ENCODE results near the gene LDB2.
"Not testable (repeated sequence)": the region's sequence is repeated elsewhere in the genome, so short reads cannot be mapped to it uniquely, and the experiment has no call there.

LDB2 gene

DNA sequence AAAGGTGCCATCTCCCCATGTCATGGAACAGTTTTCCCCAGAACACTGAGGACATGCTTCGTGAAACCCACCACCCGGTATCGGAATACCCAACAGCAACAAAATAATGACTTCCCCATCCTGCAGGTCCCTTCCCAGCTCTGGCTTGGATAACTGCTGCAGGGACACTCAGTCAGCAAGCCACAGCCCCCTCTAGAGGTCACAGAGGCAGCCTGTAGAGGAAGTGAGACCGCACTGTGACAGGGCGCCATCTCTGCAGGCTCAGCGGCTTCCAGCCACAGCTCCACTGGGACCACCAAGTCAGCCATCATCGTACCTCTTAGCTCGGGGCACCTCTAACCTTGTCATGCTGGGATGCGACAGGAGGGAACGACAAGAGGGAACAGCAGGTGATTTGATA, 315.9 kb downstream of the LDB2 start:
- DNase-seq = no peak

DNA sequence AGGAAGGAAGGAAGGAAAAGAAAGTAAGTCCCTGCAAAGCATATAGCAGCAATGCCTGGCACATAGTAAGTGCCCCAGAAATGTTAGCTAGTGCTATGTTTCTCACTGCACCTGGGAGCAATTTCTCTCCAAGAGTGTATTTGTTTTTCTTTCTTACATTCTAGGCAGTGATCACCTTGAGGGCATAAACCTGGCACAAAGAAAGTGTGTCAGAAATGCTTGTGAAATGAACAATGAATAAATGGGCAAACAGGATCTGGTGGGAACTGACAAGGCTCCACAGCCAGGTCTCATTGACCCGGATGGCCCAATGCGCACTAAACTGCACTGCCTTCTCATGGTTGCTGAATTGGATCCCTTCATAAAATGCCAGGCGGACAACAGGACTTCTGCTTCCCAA, 316.4 kb downstream of the LDB2 start:
- no peak for DNase-seq

DNA sequence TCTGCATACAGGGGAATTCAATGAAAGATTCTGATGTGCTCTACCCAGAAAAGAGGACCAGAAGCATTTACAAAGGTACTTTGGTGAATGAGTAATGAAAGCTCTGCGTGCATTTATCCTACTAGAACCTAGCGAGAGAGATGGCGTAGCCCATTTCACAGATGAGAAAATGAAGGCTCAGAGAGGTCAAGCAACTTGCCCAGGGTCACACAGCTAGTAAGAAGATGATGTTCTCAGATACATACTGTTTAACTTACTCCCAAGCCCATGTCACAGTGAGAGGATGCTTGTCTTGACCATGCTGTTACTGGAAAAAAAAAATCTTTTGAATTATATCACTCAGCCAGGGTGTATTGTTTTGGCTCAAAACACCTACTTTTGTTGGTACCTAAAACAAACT, 317.3 kb downstream of the LDB2 start:
- no peak for DNase-seq

DNA sequence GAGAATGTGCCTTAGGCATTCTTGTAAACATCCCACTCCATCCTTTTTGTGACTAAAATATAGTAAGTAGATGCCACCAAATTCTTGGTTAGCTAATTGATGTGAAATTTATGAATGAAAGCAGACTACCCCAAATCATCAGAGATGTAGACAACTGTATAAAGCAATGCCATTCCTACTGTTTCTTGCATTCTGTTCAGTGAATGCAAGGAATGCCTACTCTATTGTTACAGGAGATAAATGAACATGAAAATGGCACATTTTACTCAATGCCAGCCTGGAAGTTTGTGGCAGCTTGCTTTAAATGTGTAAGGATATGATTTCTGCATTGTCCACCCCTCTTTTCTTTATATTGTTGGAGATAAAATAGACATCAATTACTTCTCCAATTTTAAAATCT, 317.9 kb downstream of the LDB2 start:
- DNase-seq = no peak

DNA sequence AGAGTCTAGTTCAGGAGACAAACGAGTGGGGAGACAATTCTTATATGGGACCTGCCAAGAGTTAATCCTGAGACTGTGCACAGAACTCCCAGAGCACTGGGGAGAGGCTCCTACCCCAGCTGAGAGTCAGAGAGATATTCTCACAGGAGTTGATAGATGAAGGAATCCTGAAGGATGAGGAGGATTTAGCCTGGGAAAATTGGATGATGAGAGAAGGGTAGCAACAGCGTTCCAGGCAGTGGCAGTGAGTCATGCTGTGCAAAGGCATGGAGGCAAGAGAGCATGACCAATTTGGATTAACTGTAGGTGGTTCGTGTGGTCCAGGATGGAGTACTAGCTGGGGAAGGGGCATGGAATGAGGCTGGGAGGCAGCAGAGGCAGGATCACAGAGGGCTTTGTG, 318.6 kb downstream of the LDB2 start:
- no peak for DNase-seq

DNA sequence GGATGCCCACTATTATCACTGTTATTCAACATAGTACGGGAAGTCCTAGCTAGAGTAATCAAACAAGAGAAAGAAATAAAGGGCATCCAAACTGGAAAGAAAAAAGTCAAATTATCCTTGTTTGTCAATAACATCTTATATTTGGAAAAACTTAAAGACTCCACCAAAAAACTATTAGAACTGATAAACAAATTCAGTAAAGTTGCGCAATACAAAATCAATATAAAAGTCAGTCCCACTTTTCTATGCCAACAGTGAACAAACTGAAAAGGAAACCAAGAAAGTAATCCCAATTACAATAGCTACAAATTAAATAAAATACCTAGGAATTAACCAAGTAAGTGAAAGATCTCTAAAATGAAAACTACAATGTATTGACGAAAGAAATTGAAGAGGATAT, 321.3 kb downstream of the LDB2 start:
- DNase-seq = no peak

DNA sequence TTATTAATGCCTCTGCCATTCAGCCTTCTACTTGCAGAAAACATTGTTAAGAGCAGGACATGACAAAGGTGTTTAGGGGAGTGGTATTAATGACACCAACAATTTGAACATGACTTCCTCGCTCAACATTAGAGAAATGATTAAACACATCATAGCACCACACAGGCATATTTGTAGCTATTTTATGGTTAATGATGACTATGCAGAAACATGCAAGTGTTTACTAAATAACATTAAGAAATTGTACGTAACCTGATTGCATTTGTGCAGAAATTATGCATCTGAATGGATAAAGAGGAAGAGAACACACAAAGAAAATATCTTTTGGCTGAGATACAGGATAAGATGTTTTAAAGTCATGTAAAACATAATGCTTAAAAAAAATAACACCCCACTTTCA, 323.5 kb downstream of the LDB2 start:
- no peak for DNase-seq

DNA sequence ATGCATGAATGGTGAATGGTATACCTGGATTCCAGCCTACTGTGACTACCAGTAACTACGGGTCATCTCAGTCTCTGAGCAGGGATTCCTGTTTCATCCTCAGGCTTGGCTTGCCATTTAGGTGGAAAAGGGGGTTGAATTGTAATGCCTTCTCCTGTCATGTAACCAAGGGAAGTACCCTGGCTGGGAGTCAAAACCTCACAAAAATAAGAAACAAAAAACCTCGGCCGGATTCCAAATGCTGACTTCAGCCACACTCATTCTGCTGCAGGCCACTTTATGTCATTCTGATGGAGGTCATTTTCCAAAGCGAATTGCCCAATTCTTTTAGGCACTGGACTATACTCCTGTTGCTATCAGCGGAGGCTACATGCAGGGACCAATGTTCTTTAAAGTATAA, 324.7 kb downstream of the LDB2 start:
- no peak for DNase-seq

DNA sequence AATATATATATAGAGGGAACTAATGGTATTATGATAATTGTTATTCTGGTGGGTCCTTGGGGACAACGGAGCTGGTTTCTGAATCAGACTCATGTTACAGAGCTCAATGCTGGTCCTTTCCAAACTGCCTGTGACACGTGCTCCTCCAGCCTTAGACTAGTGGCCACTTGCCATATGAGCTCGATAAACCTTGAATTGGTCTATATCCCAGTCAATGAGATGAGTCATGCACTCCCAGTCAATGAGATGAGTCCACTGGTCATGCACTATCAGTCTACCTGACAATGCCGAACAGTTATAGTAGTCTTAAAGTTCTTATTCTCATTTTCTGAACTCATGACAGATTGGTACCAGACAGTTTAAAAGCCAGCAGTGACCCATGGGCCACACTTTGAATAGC, 325.2 kb downstream of the LDB2 start:
- DNase-seq = no peak

DNA sequence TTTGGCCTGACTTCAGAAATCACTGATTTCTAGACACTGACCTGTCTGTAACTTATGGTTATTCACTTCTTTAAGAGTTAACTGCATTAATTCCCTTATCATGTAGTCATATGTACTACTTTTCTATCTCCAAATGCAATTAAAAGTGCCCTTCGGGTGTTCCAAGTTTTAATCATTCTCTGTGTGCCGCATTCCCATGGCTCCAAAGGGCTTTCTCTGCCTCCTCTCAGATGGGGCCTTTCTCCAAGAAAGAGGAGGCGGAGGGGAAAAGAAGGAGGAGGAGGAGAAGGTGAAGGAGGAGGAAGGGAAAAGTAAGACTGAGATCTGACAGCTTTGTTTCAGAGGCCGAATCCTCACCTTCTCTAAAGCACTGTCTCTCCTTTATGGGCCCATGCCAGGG, 325.8 kb downstream of the LDB2 start:
- no peak for DNase-seq

DNA sequence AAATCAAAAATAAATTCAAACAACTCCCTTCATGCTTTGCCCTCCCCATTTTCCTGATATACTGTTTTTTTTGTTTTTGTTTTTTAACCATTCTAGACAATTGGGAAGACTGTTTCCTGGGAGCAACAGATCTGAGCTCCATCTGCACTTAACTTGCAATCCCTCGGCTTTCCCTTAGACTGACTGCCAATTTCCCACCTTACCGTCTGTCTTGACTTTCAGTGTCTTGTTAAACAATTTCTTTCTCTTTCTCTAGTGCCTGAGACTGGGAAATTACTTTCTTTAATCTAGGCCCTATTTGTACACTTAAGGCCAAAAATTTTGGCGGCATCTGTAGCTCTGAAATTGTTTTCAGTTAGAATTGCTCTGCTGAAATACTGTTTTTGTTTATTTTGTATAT, 326.3 kb downstream of the LDB2 start:
- DNase-seq = no peak

DNA sequence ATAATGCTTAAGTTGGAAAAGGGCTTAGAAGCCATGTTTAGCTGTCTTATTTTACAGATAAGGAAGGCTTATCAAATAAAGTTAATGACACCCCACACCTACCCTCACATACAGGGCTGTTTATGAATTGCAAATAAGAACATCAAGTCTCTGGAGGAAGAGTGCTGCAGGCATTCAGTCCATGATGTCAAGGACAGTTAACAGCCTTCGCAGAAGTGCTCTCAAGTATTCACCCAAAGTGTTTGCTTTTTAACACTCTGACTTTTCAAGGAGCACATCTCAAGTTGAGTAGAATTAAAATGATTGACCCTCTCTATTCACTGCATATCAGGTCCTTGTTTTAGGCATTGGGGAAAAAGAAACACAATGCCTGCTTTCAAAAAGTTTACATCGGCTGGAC, 328.7 kb downstream of the LDB2 start:
- no peak for DNase-seq

DNA sequence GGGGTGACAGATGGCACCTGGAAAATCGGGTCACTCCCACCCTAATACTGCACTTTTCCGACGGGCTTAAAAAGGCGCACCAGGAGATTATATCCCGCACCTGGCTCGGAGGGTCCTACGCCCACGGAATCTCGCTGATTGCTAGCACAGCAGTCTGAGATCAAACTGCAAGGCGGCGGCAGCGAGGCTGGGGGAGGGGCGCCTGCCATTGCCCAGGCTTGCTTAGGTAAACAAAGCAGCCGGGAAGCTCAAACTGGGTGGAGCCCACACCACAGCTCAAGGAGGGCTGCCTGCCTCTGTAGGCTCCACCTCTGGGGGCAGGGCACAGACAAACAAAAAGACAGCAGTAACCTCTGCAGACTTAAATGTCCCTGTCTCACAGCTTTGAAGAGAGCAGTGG, 341.1 kb downstream of the LDB2 start:
- not testable (repeated sequence) for DNase-seq

DNA sequence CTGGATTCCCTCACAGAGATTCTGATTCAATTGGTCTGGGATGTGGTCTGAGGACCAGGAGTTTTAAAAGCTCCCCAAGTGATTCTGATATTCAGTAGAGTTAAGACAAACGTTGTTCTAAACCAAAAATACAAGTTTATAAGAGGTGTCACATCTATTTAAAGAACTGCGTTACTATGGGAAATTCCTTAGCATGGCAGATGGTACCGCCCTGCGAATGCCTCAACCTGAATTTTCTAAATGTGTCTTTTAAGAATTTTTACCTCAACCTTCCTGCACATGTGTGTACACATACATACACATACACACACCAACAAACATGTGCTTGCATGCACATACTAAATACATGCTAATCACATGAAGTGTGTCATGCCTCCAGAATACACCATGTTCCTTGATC, 343.3 kb downstream of the LDB2 start:
- DNase-seq = no peak

DNA sequence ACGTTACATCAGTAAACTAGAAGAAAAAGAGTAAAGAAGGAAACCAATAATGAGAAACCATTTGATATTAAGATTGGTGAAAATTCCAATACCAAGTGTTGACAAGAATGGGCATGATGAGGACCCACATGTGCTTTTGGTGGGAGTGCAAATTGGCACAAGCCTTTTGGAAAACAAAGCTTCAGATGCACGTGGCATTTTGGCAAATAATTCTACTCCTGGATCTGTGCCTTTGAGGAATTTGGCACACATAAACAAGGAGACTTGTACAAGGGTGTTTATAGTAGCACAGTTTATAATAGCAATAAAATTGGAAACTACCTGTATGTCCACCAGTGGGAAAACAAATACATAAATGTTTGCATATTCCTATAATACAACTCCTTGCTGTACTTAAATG, 347.9 kb downstream of the LDB2 start:
- DNase-seq = no peak

DNA sequence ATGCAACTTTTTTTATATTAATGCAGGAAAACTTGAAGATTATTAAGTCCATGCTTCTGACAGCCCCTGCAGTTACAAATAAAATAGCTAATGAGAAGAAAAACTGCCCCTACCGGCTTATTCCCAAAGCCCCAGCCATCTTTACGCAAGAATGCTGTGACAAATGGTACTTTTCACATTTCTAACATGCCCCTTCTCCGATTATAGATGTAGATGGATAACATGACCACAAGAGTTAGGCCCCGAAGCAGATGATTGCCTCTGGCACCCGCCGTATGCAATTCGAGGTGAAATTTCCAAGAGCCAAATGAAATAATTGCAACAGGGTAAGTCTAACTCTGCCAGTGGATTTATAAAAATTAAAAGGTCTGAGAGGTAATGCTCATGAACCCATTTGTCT, 352.8 kb downstream of the LDB2 start:
- DNase-seq = no peak

DNA sequence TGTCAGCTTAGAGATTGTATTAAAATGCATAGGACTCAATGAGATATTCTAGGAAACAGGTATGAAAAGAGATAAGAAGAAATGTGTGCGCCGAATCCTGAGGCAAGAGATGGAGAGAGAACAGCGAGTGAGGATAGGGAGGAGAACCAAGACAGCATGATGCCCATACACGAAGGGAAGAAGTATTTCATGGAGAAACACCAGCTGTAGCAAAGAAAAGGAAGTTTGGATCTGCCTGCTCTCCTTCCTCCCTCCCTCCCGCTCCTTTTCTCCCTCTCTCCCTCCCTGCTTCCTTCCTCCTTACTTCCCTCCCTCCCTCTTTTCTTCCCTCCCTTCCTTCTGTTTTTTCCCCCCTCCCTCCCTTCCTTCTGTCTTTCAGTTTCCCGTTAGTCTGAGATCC, 353.6 kb downstream of the LDB2 start:
- no peak for DNase-seq

DNA sequence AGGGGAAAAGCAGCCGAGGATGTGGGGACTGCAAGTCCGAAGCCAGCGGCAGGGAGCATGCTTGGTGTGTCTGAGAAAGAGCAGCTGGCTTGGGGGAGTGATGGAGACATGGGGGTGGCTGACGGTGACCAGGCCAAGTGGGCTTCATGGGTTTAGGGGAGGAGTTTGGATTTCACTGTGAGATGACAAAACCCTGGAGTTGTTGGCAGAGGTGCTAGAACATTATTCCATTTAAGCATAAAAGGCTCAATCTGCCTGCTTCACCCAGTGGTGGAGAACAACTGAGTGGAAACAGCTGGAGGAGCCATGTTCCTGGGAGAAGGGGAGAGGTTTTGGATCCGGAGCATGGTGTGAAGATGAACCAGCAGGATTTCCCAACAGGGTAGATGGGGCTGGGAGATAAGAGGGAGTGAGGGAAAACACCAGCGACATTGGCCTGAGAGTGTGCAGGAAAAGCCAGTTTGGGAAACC, 354.2 kb downstream of the LDB2 start:
- DNase-seq = no peak

DNA sequence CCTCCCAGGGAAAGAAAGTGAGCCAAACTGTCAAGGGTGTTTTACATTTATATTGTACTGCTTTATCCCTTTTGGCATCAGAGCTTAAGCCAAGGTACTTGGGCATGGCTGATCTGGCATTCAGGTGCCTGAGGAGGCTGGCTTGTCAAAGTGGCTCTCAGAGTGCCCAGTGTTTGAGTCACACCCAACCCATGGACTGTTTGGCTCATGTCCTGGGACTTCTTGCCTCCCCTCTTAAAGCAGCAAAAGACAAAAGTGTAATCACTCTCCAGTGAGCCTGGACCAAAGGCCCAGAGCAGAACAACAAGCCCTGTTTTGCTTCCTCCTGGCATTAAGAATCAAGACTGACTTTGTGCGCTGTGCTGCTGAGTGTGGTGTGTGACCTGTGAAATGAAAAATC, 360.5 kb downstream of the LDB2 start:
- no peak for DNase-seq

DNA sequence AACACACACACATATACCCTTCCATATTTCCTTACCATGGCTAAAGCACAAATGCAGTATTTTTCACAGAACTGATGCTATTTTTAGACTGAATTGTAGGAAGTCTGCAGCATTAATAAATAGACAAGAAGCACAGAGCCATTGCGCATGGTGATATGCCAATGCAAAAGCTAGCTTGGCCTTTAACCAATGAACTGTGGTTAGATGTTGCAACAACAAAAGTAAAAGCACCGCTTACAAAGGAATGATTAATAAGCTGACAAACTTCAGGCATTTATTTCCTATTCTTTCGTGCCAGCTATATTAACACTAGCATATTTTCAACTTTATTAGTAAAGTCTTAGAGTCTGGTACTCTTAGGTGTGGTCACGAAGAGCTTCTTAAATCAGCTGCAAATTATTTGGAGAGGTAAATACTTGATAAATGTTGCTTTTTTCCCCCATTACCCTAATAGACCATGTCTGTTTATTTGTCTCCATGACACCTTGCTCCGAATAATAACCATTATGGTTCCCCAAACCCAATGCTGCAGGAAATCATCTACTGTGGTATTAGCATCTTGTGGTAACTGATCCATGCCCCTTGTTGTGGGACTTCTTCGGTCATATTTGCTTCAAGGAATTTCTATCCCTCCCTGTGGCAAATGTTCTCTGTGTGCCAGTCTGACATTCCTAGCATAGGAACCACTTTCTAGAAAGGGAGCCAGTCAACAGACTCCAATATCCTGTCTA, 366.0 kb downstream of the LDB2 start:
- no peak for DNase-seq

DNA sequence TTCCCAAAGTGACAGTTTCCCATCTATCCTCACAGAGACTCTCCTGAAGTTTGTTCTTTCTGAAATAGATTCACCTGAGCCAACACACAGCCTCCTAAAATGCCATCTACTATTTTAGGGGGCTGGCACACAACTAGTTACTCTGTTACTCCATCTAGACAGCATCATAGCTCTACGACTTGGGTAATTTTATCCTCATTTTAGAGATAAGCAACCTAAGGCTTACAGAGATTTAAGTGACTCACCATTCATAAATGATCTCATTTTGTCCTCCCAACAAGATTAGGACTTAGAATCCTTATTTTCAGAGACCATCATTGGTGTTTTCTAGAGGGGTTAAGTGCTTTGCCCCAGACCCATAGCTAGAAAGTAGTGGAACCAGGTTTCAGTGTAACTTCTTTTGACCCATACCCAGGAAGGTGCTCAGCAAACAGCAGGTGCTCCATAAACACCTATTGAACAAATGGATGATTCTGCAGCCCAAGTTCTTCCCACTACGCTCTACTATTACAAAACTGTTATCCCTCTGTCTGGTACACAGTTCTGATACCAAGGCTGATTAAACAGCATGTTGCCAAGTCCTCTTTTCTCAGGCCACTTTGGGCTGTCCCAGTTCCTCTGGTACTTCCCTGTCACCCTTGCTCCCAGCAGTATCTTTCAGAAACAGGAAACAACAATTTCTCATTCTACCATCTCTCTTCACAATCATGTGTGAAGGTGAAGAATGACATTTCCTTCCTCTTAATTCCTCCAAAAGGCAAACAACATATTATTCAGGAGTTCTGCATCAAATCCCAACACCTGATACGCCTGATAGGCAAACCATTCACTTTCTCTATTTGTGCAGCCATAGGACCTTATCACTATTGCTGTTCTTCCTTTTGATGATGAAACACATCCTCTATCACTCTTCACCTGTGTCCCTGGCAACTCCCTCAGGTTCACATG, 367.5 kb downstream of the LDB2 start:
- DNase-seq = no peak

DNA sequence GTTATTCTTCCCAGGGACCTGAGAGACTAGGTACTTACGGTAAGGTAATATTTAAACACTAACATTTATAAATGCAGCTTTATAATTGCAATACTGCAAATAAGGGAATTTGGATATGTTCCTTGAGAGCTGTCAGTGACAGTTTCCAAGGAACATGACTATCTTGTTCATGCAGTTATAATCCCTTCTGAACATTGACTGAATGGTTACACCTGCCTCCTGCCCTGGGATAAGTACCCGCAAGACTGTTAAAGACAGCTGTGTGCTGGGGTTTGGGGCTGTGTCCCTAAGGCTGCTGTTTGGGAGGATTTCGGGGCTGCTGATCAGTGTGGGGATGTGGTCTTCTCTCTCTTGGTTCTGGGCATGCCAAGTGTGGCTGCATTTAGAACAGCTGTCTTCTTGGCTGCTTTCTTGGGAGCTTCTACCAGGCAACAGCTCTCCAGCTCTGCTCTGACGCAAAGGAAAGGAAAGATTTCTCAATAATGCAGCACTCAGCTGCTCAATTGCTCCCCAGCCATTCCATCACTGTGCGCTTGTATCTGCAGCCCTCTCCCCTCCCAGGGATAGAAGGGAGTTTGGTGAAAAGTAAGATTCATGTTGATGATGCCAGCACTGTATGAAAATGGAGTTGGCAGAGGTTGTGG, 373.4 kb downstream of the LDB2 start:
- DNase-seq = no peak

DNA sequence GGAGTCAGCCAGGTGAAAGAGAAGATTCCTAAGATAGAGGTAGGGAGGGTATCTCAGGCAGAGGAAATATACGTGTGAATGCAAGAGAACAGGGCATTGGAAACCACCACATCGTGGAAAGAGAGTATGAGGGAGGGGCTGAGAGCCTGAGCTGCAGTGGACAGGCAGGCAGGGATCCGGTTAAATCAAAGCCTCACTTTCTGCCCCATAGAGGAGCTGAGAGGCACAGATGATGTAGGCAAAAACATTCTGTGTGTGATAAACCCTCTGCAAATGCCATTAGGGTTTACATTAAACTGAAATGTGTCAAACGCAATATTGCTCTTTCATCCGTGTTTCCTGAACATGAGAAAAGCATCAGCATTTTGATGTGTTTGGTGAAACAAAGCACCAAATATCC, 374.0 kb downstream of the LDB2 start:
- DNase-seq = no peak

DNA sequence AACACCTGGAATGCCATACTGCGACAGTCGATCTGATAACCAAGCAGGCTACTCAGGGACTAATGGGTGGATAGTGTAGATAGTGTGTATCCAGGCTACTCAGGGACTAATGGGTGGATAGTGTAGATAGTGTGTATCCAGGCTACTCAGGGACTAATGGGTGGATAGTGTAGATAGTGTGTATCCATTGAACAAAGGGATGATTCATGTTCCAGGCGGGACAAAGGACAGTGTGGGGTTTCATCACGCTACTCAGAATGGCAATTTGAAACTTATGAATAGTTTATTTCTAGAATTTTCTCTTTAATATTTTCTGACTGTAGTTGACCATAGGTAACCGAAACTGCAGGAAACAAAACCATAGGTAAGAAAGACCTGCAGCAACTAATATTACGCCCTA, 374.9 kb downstream of the LDB2 start:
- not testable (repeated sequence) for DNase-seq
